K562 (cell line): ENCODE measurements around the gene RBM4B. TPM values are rescaled to one million over a fixed set of nuclear protein-coding genes. Genes with fewer than 3 reads are reported as not detected.

ENCODE experiments used
- ATAC-seq: fragments of 200-7000 bp; cut with Tn5 transposase; 3 replicates; pipeline ENCODE4 v1.9.1; 2020; ENCODE audit warnings: moderate library complexity
- BruUV-seq: library from RNA; stranded (reverse); fragments of 400-500 nt; replicated peaks from 2 replicates; lab custom pipeline; 2021; lab: Mats Ljungman, UMichigan
- CTCF ChIA-PET: fragments of 300-600 bp; formaldehyde crosslinking; extraction: SDS; loops from one replicate; lab custom pipeline; 2021; ENCODE audit warnings: low intra/inter-chr PET ratio; lab: Yijun Ruan, JAX
- POLR2A ChIA-PET: fragments of 300-600, 350-650 bp; sonication (Branson Sonifier 250); formaldehyde crosslinking; extraction: SDS; loops from one replicate; lab custom pipeline; 2021; ENCODE audit warnings: antibody characterized with exemption, inconsistent platforms; lab: Yijun Ruan, JAX
- DNase-seq, 4 experiments: peaks; one replicate each; pipeline versions ENCODE4 v3.0.0 to v3.0.0-alpha.2; 2011 to 2018; ENCODE audit warnings: low spot score in 3 of 4, mixed read lengths in 3 of 4; ENCODE audit errors: extremely low read depth in 1 of 4
- FAIRE-seq: peaks from 2 replicates; lab custom pipeline; 2011; peaks lifted over from hg19 to GRCh38; lab: Jason Lieb, UNC
- H2AFZ ChIP-seq: 2 replicates; pipeline ENCODE4 v1.6.0; 2011; ENCODE audit warnings: low read depth, low read length, control low read depth, inconsistent platforms
- H3K27ac ChIP-seq: fragments of 200-600 bp; 3 replicates; pipeline ENCODE4 v1.8.0; 2011; ENCODE audit warnings: low read depth, mild to moderate bottlenecking, control low read depth, inconsistent platforms, low read length, moderate library complexity, mixed read lengths; ENCODE audit errors: extremely low read depth
- H3K27me3 ChIP-seq, 2 experiments: fragments of 300-600 bp in 1 of 2; 2 replicates in 1 of 2; 3 replicates in 1 of 2; pipeline versions ENCODE4 v1.6.0 to v1.8.0; 2011; ENCODE audit warnings: inconsistent platforms in 2 of 2, low read length in 2 of 2, mild to moderate bottlenecking in 1 of 2, mixed read lengths in 1 of 2, moderate library complexity in 1 of 2; ENCODE audit not compliant: control insufficient read depth in 2 of 2, insufficient read depth in 2 of 2
- H3K36me3 ChIP-seq: fragments of 300-600 bp; 3 replicates; pipeline ENCODE4 v1.8.0; 2011; ENCODE audit warnings: mild to moderate bottlenecking, low read length, inconsistent platforms; ENCODE audit not compliant: control insufficient read depth, insufficient read depth
- H3K4me1 ChIP-seq, 2 experiments: fragments of 200-600 bp in 1 of 2; replicated peaks in 1 of 2; 2 replicates in 1 of 2; 3 replicates in 1 of 2; pipeline versions ENCODE4 v1.5.1 to v1.8.0; 2011; ENCODE audit warnings: inconsistent platforms in 2 of 2, low read length in 2 of 2, mild to moderate bottlenecking in 1 of 2, mixed read lengths in 1 of 2, moderate library complexity in 1 of 2; ENCODE audit not compliant: control insufficient read depth in 2 of 2, insufficient read depth in 2 of 2
- H3K4me2 ChIP-seq: 2 replicates; pipeline ENCODE4 v1.6.1; 2011; ENCODE audit warnings: low read length, control low read depth, inconsistent platforms, mixed read lengths; ENCODE audit not compliant: insufficient read depth
- H3K4me3 ChIP-seq: fragments of 200-600 bp; sonication (generic), shearing (Covaris generic); 2 replicates; pipeline ENCODE4 v1.5.1; 2016; ENCODE audit warnings: control low read depth, inconsistent platforms
- H3K79me2 ChIP-seq: fragments of 200-600 bp; 3 replicates; pipeline ENCODE4 v1.8.0; 2011; ENCODE audit warnings: low read length, inconsistent platforms; ENCODE audit not compliant: control insufficient read depth, insufficient read depth
- H3K9ac ChIP-seq, 2 experiments: 2 replicates each; pipeline versions ENCODE4 v1.6.0 to v1.6.1; 2011; ENCODE audit warnings: low read depth in 2 of 2, low read length in 2 of 2, control low read depth in 1 of 2, inconsistent platforms in 1 of 2, mild to moderate bottlenecking in 1 of 2, mixed read lengths in 1 of 2; ENCODE audit not compliant: insufficient read depth in 1 of 2
- H3K9me1 ChIP-seq: one replicate; pipeline ENCODE4 v1.6.0; 2011; ENCODE audit warnings: inconsistent platforms, mild to moderate bottlenecking, low read length, moderate library complexity; ENCODE audit not compliant: control insufficient read depth, insufficient read depth
- H3K9me3 ChIP-seq: replicated peaks from 2 replicates; pipeline ENCODE4 v1.5.1; 2011; ENCODE audit warnings: low read depth, low read length, inconsistent platforms; ENCODE audit not compliant: control insufficient read depth, insufficient read depth
- H4K20me1 ChIP-seq: replicated peaks from 2 replicates; pipeline ENCODE4 v1.6.1; 2011; ENCODE audit warnings: low read length, inconsistent platforms, mixed read lengths; ENCODE audit not compliant: control insufficient read depth, insufficient read depth
- CBX8 ChIP-seq: fragments of 200-600 bp; sonication (generic); IDR thresholded peaks from 2 replicates; pipeline ENCODE4 v1.6.1; 2012; ENCODE audit warnings: borderline replicate concordance, mixed run types, low read depth, mild to moderate bottlenecking, moderate library complexity, mixed read lengths, low read length, control low read depth, inconsistent platforms; ENCODE audit not compliant: poor library complexity, severe bottlenecking; ENCODE audit errors: extremely low read depth
- MEF2A ChIP-seq: IDR thresholded peaks from 2 replicates; pipeline ENCODE4 v1.6.1; 2011; ENCODE audit warnings: low read depth, mild to moderate bottlenecking, low read length, moderate library complexity; ENCODE audit not compliant: control insufficient read depth
- ZBED1 ChIP-seq: IDR thresholded peaks from 2 replicates; pipeline ENCODE4 v1.6.1; 2014
- ZBTB7A ChIP-seq: IDR thresholded peaks from 2 replicates; pipeline ENCODE4 v1.6.1; 2011; ENCODE audit warnings: low read depth, mild to moderate bottlenecking, low read length, moderate library complexity, borderline replicate concordance; ENCODE audit not compliant: control insufficient read depth
- ZNF143 ChIP-seq: sonication (generic); formaldehyde crosslinking; IDR thresholded peaks from 2 replicates; pipeline ENCODE4 v1.9.0; 2022; ENCODE audit warnings: mild to moderate bottlenecking, missing genetic modification reagents
- ZNF407 ChIP-seq: fragments of 450-650 bp; IDR thresholded peaks from 2 replicates; pipeline ENCODE4 v1.6.1; 2016; ENCODE audit warnings: low read depth
- ZNF695 ChIP-seq: fragments of 450-650 bp; formaldehyde crosslinking; IDR thresholded peaks from 2 replicates; pipeline ENCODE4 v1.4.0; 2020; ENCODE audit warnings: mild to moderate bottlenecking, moderate library complexity
- ZNF699 ChIP-seq: fragments of 250-450 bp; sonication (Bioruptor Pico); IDR thresholded peaks from 2 replicates; pipeline ENCODE4 v1.8.0; 2021; ENCODE audit warnings: mild to moderate bottlenecking, moderate library complexity; ENCODE audit not compliant: insufficient replicate concordance
- WGBS: fragments of 100-300 bp; shearing (Covaris generic); methylation state at CpG from one replicate; pipeline ENCODE4 v1.1.6; 2016; ENCODE audit warnings: low coverage, mixed read lengths; ENCODE audit not compliant: insufficient coverage; ENCODE audit errors: missing lambda C conversion rate; 5-methylcytosine and 5-hydroxymethylcytosine counted together
- in situ Hi-C: fragments of 300-500 bp; cut with MboI; formaldehyde crosslinking; loops from 4 replicates; pipeline ENCODE4 v1.15.0; 2018; ENCODE audit warnings: inconsistent platforms, mixed read lengths
- intact Hi-C: fragments of 100-400 bp; cut with micrococcal nuclease; formaldehyde crosslinking; loops from 2 replicates; pipeline ENCODE4 v1.14.2; 2022
- polyA plus RNA-seq, 8 experiments: library from polyadenylated mRNA; depleted of rRNA in 4 of 8; stranded (reverse) in 5 of 8; unstranded in 3 of 8; fragments of >200 nt; fragmentation: Nextera tagmentation in 2 of 8; fragmentation: Illumina TruSeq in 1 of 8; extraction: Ambion mirVana in 2 of 8; extraction: Trizol in 1 of 8; gene quantifications; 2 replicates each; pipeline versions ENCODE4 v1.2.1 to v1.2.3, GENCODE V29; 2011 to 2014; ENCODE audit warnings: inconsistent platforms in 1 of 8, missing spikeins in 1 of 8
- total RNA-seq, 7 experiments: library from RNA; depleted of rRNA in 6 of 7; stranded (reverse); fragments of >200 nt in 6 of 7; fragmentation: Illumina TruSeq in 2 of 7; extraction: Trizol in 2 of 7; gene quantifications; 2 replicates each; pipeline versions ENCODE4 v1.2.1 to v1.2.3, GENCODE V29; 2011 to 2021; ENCODE audit warnings: low replicate concordance in 1 of 7
- TF ChIP-seq, protein P1 (sequence below): sonication (generic); formaldehyde crosslinking; IDR thresholded peaks from 2 replicates; pipeline ENCODE4 v1.8.1; 2023; ENCODE audit warnings: mild to moderate bottlenecking, missing genetic modification reagents, moderate library complexity
- TF ChIP-seq, protein P2 (sequence below): fragments of 450-650 bp; IDR thresholded peaks from 2 replicates; pipeline ENCODE4 v1.6.1; 2016; ENCODE audit warnings: missing biosample characterization, missing genetic modification characterization

The RBM4B gene
- total and polyA plus RNA-seq, 9 of the 15 experiments (the other 6 are each of a cell fraction or from before 2014, with no cell fraction given) = 14.6 to 39.9 (median 23.3) TPM

- peaks cover 15 to 24% of the 10 kb centered on the region in 2 experiments for H3K4me1 ChIP-seq
- H3K36me3 ChIP-seq = peaks cover 65% of the 10 kb centered on the region
- peak; percentile 50 for ATAC-seq
- peak overlapping the region; percentile 63 for H2AFZ ChIP-seq
- peak overlapping the region; percentile 96 for H3K27ac ChIP-seq
- no peaks in the 10 kb centered on the region for H3K27me3 ChIP-seq
- peaks cover 6% of the 10 kb centered on the region for H3K9me1 ChIP-seq
- H4K20me1 ChIP-seq = peaks cover 40% of the 10 kb centered on the region
- DNase-seq = peak in 2 of 4 experiments; percentile 32 to 52
- no peak for FAIRE-seq
- BruUV-seq = TSS peak; percentile 95
- intact Hi-C loops = no loop called here
- 18% methylated on average over 12 of the region's 12 CpGs for whole genome bisulfite sequencing
- H3K9ac ChIP-seq = peak overlapping the region; percentile 89 to 96
- ChIA-PET POLR2A (interaction anchor here (0.6 to 26.4 kb wide), 22 partner anchors 7 to 782 kb away, joined by 3 to 387 read pairs (median 4); partner anchors contain the start of genes CTSF, MRPL11, RBM14 and RBM4B), CTCF (no interaction called here)
- in situ Hi-C loops = no loop called here
- no peaks in the 10 kb centered on the region for H3K9me3 ChIP-seq
- H3K79me2 ChIP-seq = peaks cover 94% of the 10 kb centered on the region
- peak overlapping the region; percentile 70 for H3K4me2 ChIP-seq
- peak overlapping the region; percentile 73 for H3K4me3 ChIP-seq
- TF ChIP-seq ZBED1 = no peak
- TF ChIP-seq CBX8 = no peak
- TF ChIP-seq, protein P1, sequence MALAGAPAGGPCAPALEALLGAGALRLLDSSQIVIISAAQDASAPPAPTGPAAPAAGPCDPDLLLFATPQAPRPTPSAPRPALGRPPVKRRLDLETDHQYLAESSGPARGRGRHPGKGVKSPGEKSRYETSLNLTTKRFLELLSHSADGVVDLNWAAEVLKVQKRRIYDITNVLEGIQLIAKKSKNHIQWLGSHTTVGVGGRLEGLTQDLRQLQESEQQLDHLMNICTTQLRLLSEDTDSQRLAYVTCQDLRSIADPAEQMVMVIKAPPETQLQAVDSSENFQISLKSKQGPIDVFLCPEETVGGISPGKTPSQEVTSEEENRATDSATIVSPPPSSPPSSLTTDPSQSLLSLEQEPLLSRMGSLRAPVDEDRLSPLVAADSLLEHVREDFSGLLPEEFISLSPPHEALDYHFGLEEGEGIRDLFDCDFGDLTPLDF (CRISPR knock-in tag) = no peak
- TF ChIP-seq, protein P2, sequence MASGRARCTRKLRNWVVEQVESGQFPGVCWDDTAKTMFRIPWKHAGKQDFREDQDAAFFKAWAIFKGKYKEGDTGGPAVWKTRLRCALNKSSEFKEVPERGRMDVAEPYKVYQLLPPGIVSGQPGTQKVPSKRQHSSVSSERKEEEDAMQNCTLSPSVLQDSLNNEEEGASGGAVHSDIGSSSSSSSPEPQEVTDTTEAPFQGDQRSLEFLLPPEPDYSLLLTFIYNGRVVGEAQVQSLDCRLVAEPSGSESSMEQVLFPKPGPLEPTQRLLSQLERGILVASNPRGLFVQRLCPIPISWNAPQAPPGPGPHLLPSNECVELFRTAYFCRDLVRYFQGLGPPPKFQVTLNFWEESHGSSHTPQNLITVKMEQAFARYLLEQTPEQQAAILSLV = no peak; the same call in 1 of the 2 replicates
- TF ChIP-seq ZNF699 (CRISPR knock-in tag) = no peak
- TF ChIP-seq ZNF143 = no peak
- no peak for TF ChIP-seq ZBTB7A
- TF ChIP-seq ZNF695 (CRISPR knock-in tag) = no peak
- TF ChIP-seq MEF2A = no peak
- TF ChIP-seq ZNF407 = no peak
Observed at GRCh38 chr11:66637557-66638176, 40.0 kb downstream of the RBM4B start.
